K562 (cell line): Measurements from ENCODE around the gene ICAM1. TPM values are rescaled to one million over a fixed set of nuclear protein-coding genes. Genes with fewer than 3 reads are reported as not detected.

Source experiments
- CCNT2 ChIP-seq: IDR thresholded peaks from 2 replicates; pipeline ENCODE4 v1.6.1; 2011; ENCODE audit warnings: borderline replicate concordance, low read depth, mild to moderate bottlenecking, moderate library complexity, mixed read lengths, low read length; ENCODE audit not compliant: insufficient read length; ENCODE audit errors: extremely low read depth
- ERF ChIP-seq: fragments of 450-650 bp; formaldehyde crosslinking; IDR thresholded peaks from 2 replicates; pipeline ENCODE4 v1.4.0; 2020; ENCODE audit warnings: mild to moderate bottlenecking, mixed read lengths
- GATAD2A ChIP-seq: fragments of 450-650 bp; IDR thresholded peaks from 2 replicates; pipeline ENCODE4 v1.6.1; 2017
- MAZ ChIP-seq, 2 experiments: fragments of 450-650 bp in 1 of 2; sonication (generic) in 1 of 2; formaldehyde crosslinking; IDR thresholded peaks in 1 of 2; conservative IDR thresholded peaks in 1 of 2; 2 replicates each; pipeline versions ENCODE4 v1.4.0 to v1.5.0; 2020; ENCODE audit warnings: mild to moderate bottlenecking in 1 of 2, missing genetic modification reagents in 1 of 2
- MNT ChIP-seq, 2 experiments: fragments of 450-650 bp; conservative IDR thresholded peaks; 2 replicates each; pipeline ENCODE4 v1.6.1; 2017; ENCODE audit warnings: mild to moderate bottlenecking in 2 of 2, moderate library complexity in 2 of 2
- NFYB ChIP-seq: IDR thresholded peaks from 2 replicates; pipeline ENCODE4 v1.6.1; 2011; ENCODE audit warnings: mild to moderate bottlenecking, moderate library complexity; ENCODE audit not compliant: insufficient read length; ENCODE audit errors: extremely low read depth
- NRF1 ChIP-seq, 2 experiments: fragments of 450-650 bp; IDR thresholded peaks in 1 of 2; conservative IDR thresholded peaks in 1 of 2; 2 replicates each; pipeline ENCODE4 v1.6.1; 2014; ENCODE audit warnings: mild to moderate bottlenecking in 2 of 2
- PBX2 ChIP-seq, 2 experiments: IDR thresholded peaks in 1 of 2; conservative IDR thresholded peaks in 1 of 2; 2 replicates each; pipeline ENCODE4 v1.6.1; 2016; ENCODE audit warnings: low read depth in 2 of 2, mild to moderate bottlenecking in 1 of 2, missing compliant biosample characterization in 1 of 2, missing genetic modification characterization in 1 of 2, moderate library complexity in 1 of 2
- RHOXF2B ChIP-seq: fragments of 250-450 bp; sonication (Bioruptor Pico); conservative IDR thresholded peaks from 2 replicates; pipeline ENCODE4 v1.5.1; 2021
- SMAD4 ChIP-seq: fragments of 250-450 bp; sonication (Bioruptor Pico); conservative IDR thresholded peaks from 2 replicates; pipeline ENCODE4 v1.8.0; 2021; ENCODE audit warnings: inconsistent platforms, mild to moderate bottlenecking, moderate library complexity
- SMARCC2 ChIP-seq: fragments of 450-650 bp; IDR thresholded peaks from 2 replicates; pipeline ENCODE4 v1.6.1; 2017; ENCODE audit warnings: antibody characterized with exemption, moderate library complexity, mild to moderate bottlenecking, low read depth
- SMARCE1 ChIP-seq: fragments of 450-650 bp; IDR thresholded peaks from 2 replicates; pipeline ENCODE4 v1.7.1; 2016; ENCODE audit warnings: mild to moderate bottlenecking
- STAT5A ChIP-seq: IDR thresholded peaks from 2 replicates; pipeline ENCODE4 v1.6.1; 2012; ENCODE audit warnings: low read length, inconsistent platforms, borderline replicate concordance
- TARDBP ChIP-seq: fragments of 450-650 bp; IDR thresholded peaks from 2 replicates; pipeline ENCODE4 v1.6.1; 2016
- TSC22D4 ChIP-seq: fragments of 450-650 bp; IDR thresholded peaks from 2 replicates; pipeline ENCODE4 v1.6.1; 2016; ENCODE audit warnings: missing genetic modification characterization, missing biosample characterization, control low read depth
- XRCC5 ChIP-seq: fragments of 200-400 bp; formaldehyde crosslinking; IDR thresholded peaks from 2 replicates; pipeline ENCODE4 v1.6.1; 2017; ENCODE audit warnings: low read depth, mild to moderate bottlenecking, low read length
- ZFP1 ChIP-seq: fragments of 450-650 bp; formaldehyde crosslinking; IDR thresholded peaks from 2 replicates; pipeline ENCODE4 v1.4.0; 2020; ENCODE audit warnings: mild to moderate bottlenecking, mixed read lengths
- ZFP91 ChIP-seq: sonication (generic); formaldehyde crosslinking; IDR thresholded peaks from 2 replicates; pipeline ENCODE4 v1.8.0; 2022; ENCODE audit warnings: mild to moderate bottlenecking, missing genetic modification reagents
- ZNF584 ChIP-seq: fragments of 200-800 bp; sonication (Bioruptor generic); IDR thresholded peaks from 2 replicates; pipeline ENCODE4 v1.6.1; 2016; ENCODE audit warnings: low read depth, mild to moderate bottlenecking, missing genetic modification characterization, missing compliant biosample characterization
- ZNF695 ChIP-seq: fragments of 450-650 bp; formaldehyde crosslinking; IDR thresholded peaks from 2 replicates; pipeline ENCODE4 v1.4.0; 2020; ENCODE audit warnings: mild to moderate bottlenecking, moderate library complexity
- ZSCAN32 ChIP-seq: fragments of 450-650 bp; formaldehyde crosslinking; IDR thresholded peaks from 2 replicates; pipeline ENCODE4 v1.4.0; 2020; ENCODE audit warnings: mild to moderate bottlenecking, moderate library complexity
- polyA plus RNA-seq, 8 experiments: library from polyadenylated mRNA; depleted of rRNA in 4 of 8; stranded (reverse) in 5 of 8; unstranded in 3 of 8; fragments of >200 nt; fragmentation: Nextera tagmentation in 2 of 8; fragmentation: Illumina TruSeq in 1 of 8; extraction: Ambion mirVana in 2 of 8; extraction: Trizol in 1 of 8; gene quantifications; 2 replicates each; pipeline versions ENCODE4 v1.2.1 to v1.2.3, GENCODE V29; 2011 to 2014; ENCODE audit warnings: inconsistent platforms in 1 of 8, missing spikeins in 1 of 8
- total RNA-seq, 7 experiments: library from RNA; depleted of rRNA in 6 of 7; stranded (reverse); fragments of >200 nt in 6 of 7; fragmentation: Illumina TruSeq in 2 of 7; extraction: Trizol in 2 of 7; gene quantifications; 2 replicates each; pipeline versions ENCODE4 v1.2.1 to v1.2.3, GENCODE V29; 2011 to 2021; ENCODE audit warnings: low replicate concordance in 1 of 7

Gene ICAM1
- total and polyA plus RNA-seq, 9 of the 15 experiments (the other 6 are each of a cell fraction or from before 2014, with no cell fraction given), result 2.3 to 24.4 (median 13.4) TPM

GRCh38 chr19:10230861-10231611 is 39.9 kb upstream of the ICAM1 start, which contains the start of gene S1PR2 (continued):
- TF ChIP-seq ZFP91 (no peak), SMAD4 (CRISPR knock-in tag) (peak; percentile 71), ZNF584 (CRISPR knock-in tag) (no peak), PBX2 (CRISPR knock-in tag; IDR thresholded peaks at IDR 0.05; ENCODE audit: low read depth) (no peak), PBX2 (tag; conservative IDR thresholded peaks at IDR 0.05; ENCODE audit: low read depth) (no peak), SMARCC2 (no peak), TARDBP (no peak), ZSCAN32 (CRISPR knock-in tag) (no peak), SMARCE1 (no peak), ZFP1 (no peak), ZNF695 (CRISPR knock-in tag) (no peak), MNT (conservative IDR thresholded peaks at IDR 0.05) (peak; percentile 38 to 46; a peak in 2 of 4 replicates), GATAD2A (no peak), NRF1 (conservative IDR thresholded peaks at IDR 0.05 in 1 of 2, IDR thresholded peaks at IDR 0.05 in 1 of 2) (peak; percentile 72 to 80), MAZ (CRISPR knock-in tag; conservative IDR thresholded peaks at IDR 0.05 in 1 of 2, IDR thresholded peaks at IDR 0.05 in 1 of 2) (peak; percentile 80 to 96), XRCC5 (no peak; the same call in 1 of the 2 replicates), TSC22D4 (tag) (no peak), STAT5A (no peak), CCNT2 (peak; percentile 27), NFYB (no peak), RHOXF2B (CRISPR knock-in tag) (no peak), ERF (CRISPR knock-in tag) (0 out of 2 replicates have a peak, but pooled peaks have one; percentile 64)
